Measurements from ENCODE around the gene PRDM5.

Gene PRDM5

DNA sequence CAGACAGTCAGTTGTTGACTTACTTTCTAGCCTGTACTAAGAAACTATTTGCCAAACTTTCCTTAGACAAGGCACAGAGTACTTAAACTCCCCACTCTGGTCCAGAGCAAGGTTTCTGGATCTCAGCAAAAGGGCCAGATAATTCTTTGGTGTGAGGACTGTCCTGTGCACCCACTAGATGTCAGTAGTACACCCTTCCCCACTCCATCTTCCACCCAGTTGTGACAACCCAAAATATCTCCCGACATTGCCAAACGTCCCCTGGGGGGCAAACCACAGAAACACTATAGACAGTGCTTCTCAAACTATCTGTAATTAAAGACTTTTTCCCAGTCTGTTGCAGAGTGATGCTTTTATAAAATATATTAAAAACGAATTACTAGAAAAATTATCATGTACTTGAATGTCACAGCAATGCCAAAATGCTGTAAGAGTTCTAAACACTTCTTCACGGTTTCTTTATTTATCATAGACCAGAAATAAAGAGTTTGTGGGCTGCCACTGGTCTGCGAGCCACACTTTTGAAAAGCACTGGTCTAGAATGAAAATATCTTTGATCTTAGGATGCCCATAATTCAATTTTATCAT lies 203.5 kb downstream of the PRDM5 start:
- DNase-seq: peak in 1 of 2 donors; percentile 18
- no peak overlapping the region for H3K18ac ChIP-seq (ENCODE audit: low read length)
- H4K12ac ChIP-seq (ENCODE audit: low read depth, low read length): no peak overlapping the region
- H3K27me3 ChIP-seq (ENCODE audit: insufficient read depth, low read length): no peaks in the 10 kb centered on the region
- no peaks in the 10 kb centered on the region for H3K36me3 ChIP-seq (ENCODE audit: control insufficient read depth in 1 of 2, insufficient read depth in 2 of 2, low read length in 2 of 2)
- no peak overlapping the region for H2AK5ac ChIP-seq (ENCODE audit: low read length)
- H3K79me2 ChIP-seq (ENCODE audit: control insufficient read depth, insufficient read depth, low read length, poor library complexity): no peaks in the 10 kb centered on the region
- H3K4ac ChIP-seq (ENCODE audit: low read depth, low read length): no peak overlapping the region
- H3K9me3 ChIP-seq (ENCODE audit: insufficient read depth, low read depth, low read length): no peaks in the 10 kb centered on the region
- no peak overlapping the region for H2BK12ac ChIP-seq (ENCODE audit: low read length)
- peak overlapping the region; percentile 63 for H3K27ac ChIP-seq (ENCODE audit: low read depth, low read length)
- H3K79me1 ChIP-seq (ENCODE audit: low read length): peaks cover 33% of the 10 kb centered on the region
- H2AFZ ChIP-seq (ENCODE audit: insufficient read depth, low read length, poor library complexity): no peak overlapping the region
- H4K91ac ChIP-seq (ENCODE audit: low read depth, low read length): no peak overlapping the region
- WGBS (ENCODE audit: extremely low coverage, insufficient coverage, insufficient read length): no CpG with 5 or more reads among the region's 5 CpGs
- H3K9ac ChIP-seq (ENCODE audit: low read length): no peak overlapping the region
- no peak overlapping the region for H2BK5ac ChIP-seq (ENCODE audit: low read depth, low read length, poor library complexity)
- no peak overlapping the region for H3K4me3 ChIP-seq (ENCODE audit: low read depth, low read length)
- no peak overlapping the region for H3K14ac ChIP-seq (ENCODE audit: low read length)
- no peak overlapping the region for H2BK120ac ChIP-seq (ENCODE audit: insufficient read depth, low read length, poor library complexity)
- no peak overlapping the region for H3K4me2 ChIP-seq (ENCODE audit: low read length)
- no peak overlapping the region for H4K8ac ChIP-seq (ENCODE audit: low read depth, low read length)
- H3K23ac ChIP-seq (ENCODE audit: low read length): no peak overlapping the region
- peaks cover 0 to 6% of the 10 kb centered on the region in 2 experiments for H3K4me1 ChIP-seq (ENCODE audit: control insufficient read depth in 1 of 2, insufficient read depth in 2 of 2, low read length in 2 of 2)

DNA sequence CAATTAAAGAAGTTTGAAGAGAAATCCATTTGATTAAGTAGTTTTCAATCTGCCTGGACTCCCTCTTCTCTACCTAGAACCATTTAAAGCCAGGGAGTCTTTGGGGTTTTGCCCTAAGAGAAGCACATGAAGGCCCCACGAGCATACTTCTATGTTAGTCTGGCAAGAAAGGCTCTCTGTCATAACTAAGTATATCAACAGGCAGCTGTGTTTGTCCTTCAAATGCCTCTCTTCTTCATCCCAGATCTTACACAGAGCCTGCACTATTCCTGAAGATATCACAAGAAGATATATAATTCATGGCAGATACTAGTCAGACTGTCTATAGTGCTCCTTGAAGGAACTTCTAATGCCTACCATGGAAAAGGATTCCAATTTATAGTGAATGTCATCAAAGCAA lies 206.2 kb downstream of the PRDM5 start:
- Histone ChIP-seq H3K18ac (ENCODE audit: low read length) (no peak overlapping the region), H2AK5ac (ENCODE audit: low read length) (peak overlapping the region; percentile 83), H3K27me3 (ENCODE audit: insufficient read depth, low read length) (no peaks in the 10 kb centered on the region), H2AFZ (ENCODE audit: insufficient read depth, low read length, poor library complexity) (no peak overlapping the region), H3K9me3 (ENCODE audit: insufficient read depth, low read depth, low read length) (no peaks in the 10 kb centered on the region), H2BK120ac (ENCODE audit: insufficient read depth, low read length, poor library complexity) (peak overlapping the region; percentile 95), H3K23ac (ENCODE audit: low read length) (no peak overlapping the region), H4K8ac (ENCODE audit: low read depth, low read length) (no peak overlapping the region), H4K91ac (ENCODE audit: low read depth, low read length) (peak overlapping the region; percentile 85), H3K4me1 (ENCODE audit: control insufficient read depth in 1 of 2, insufficient read depth in 2 of 2, low read length in 2 of 2) (peaks cover 0 to 6% of the 10 kb centered on the region in 2 experiments), H3K27ac (ENCODE audit: low read depth, low read length) (no peak overlapping the region), H3K4me3 (ENCODE audit: low read depth, low read length) (no peak overlapping the region), H4K12ac (ENCODE audit: low read depth, low read length) (no peak overlapping the region), H3K79me1 (ENCODE audit: low read length) (peaks cover 23% of the 10 kb centered on the region), H2BK5ac (ENCODE audit: low read depth, low read length, poor library complexity) (peak overlapping the region; percentile 76), H3K4ac (ENCODE audit: low read depth, low read length) (peak overlapping the region; percentile 83), H3K4me2 (ENCODE audit: low read length) (no peak overlapping the region), H3K14ac (ENCODE audit: low read length) (peak overlapping the region; percentile 79), H3K9ac (ENCODE audit: low read length) (no peak overlapping the region), H3K79me2 (ENCODE audit: control insufficient read depth, insufficient read depth, low read length, poor library complexity) (no peaks in the 10 kb centered on the region), H2BK12ac (ENCODE audit: low read length) (peak overlapping the region; percentile 94), H3K36me3 (ENCODE audit: control insufficient read depth in 1 of 2, insufficient read depth in 2 of 2, low read length in 2 of 2) (no peaks in the 10 kb centered on the region)
- DNase-seq: no peak
- no CpG with 5 or more reads among the region's 1 CpG for WGBS (ENCODE audit: extremely low coverage, insufficient coverage, insufficient read length)

DNA sequence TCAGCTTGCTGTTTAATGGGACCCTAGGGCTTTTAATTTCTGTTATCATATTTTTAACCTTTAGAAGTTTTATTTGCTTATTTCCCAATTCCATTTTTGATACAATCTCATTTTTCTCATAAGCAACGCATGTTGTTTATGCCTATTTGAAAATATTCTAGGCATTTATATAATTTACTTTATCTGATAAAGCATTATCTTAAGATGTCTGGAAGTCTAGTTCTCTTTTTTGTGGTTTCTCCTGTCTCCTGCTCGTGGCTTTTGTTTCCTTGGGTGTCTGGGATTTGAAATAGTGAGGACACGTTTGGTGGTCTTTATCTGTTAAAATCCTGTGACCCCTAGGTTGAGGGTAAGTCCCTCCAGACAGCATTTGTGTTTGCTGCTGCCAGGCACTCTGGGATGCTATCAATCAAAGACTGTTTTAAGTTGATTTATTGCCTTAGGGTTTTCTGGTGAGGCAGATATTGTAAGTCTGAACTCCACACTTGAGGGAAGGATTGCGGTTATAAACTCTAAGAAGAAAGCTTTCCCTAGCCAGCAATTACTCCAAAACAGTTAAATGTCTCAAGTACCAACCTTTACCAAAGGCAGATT lies 208.0 kb downstream of the PRDM5 start:
- Histone ChIP-seq H3K27me3 (ENCODE audit: insufficient read depth, low read length) (no peaks in the 10 kb centered on the region), H4K8ac (ENCODE audit: low read depth, low read length) (no peak overlapping the region), H3K18ac (ENCODE audit: low read length) (no peak overlapping the region), H3K9me3 (ENCODE audit: insufficient read depth, low read depth, low read length) (no peaks in the 10 kb centered on the region), H3K79me2 (ENCODE audit: control insufficient read depth, insufficient read depth, low read length, poor library complexity) (no peaks in the 10 kb centered on the region), H4K91ac (ENCODE audit: low read depth, low read length) (no peak overlapping the region), H2AFZ (ENCODE audit: insufficient read depth, low read length, poor library complexity) (no peak overlapping the region), H3K9ac (ENCODE audit: low read length) (no peak overlapping the region), H2BK120ac (ENCODE audit: insufficient read depth, low read length, poor library complexity) (no peak overlapping the region), H4K12ac (ENCODE audit: low read depth, low read length) (no peak overlapping the region), H3K23ac (ENCODE audit: low read length) (no peak overlapping the region), H2AK5ac (ENCODE audit: low read length) (no peak overlapping the region), H3K14ac (ENCODE audit: low read length) (no peak overlapping the region), H3K36me3 (ENCODE audit: control insufficient read depth in 1 of 2, insufficient read depth in 2 of 2, low read length in 2 of 2) (no peaks in the 10 kb centered on the region), H3K79me1 (ENCODE audit: low read length) (peaks cover 15% of the 10 kb centered on the region), H3K4me3 (ENCODE audit: low read depth, low read length) (no peak overlapping the region), H3K27ac (ENCODE audit: low read depth, low read length) (peak overlapping the region; percentile 94), H3K4me2 (ENCODE audit: low read length) (no peak overlapping the region), H2BK5ac (ENCODE audit: low read depth, low read length, poor library complexity) (no peak overlapping the region), H2BK12ac (ENCODE audit: low read length) (no peak overlapping the region), H3K4me1 (ENCODE audit: control insufficient read depth in 1 of 2, insufficient read depth in 2 of 2, low read length in 2 of 2) (peaks cover 0 to 4% of the 10 kb centered on the region in 2 experiments), H3K4ac (ENCODE audit: low read depth, low read length) (no peak overlapping the region)
- no CpG with 5 or more reads among the region's 4 CpGs for WGBS (ENCODE audit: extremely low coverage, insufficient coverage, insufficient read length)
- peak in 1 of 2 donors; percentile 38 for DNase-seq

DNA sequence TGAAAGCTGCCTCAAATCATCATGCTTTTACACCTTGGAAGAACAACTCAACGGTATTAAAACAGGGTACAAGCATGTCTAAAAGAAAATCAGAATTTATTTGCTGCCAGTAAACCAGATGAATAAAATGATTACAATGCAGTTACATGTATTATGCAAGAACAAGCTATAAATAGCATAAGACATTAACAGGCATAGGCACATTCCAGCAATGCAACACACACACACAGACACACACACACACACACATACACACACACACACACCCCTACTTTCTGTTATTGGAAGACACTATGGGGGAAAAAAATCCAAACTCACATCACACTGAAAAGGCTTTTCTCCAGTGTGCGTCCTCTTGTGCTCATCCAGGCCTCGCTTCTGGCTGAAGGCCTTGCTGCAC lies 212.5 kb downstream of the PRDM5 start:
- DNase-seq: no peak
- Histone ChIP-seq H3K4me3 (ENCODE audit: low read depth, low read length) (no peak overlapping the region), H2AK5ac (ENCODE audit: low read length) (no peak overlapping the region), H3K79me1 (ENCODE audit: low read length) (peaks cover 6% of the 10 kb centered on the region), H3K9me3 (ENCODE audit: insufficient read depth, low read depth, low read length) (no peaks in the 10 kb centered on the region), H3K4me1 (ENCODE audit: control insufficient read depth in 1 of 2, insufficient read depth in 2 of 2, low read length in 2 of 2) (peaks cover 0 to 2% of the 10 kb centered on the region in 2 experiments), H3K79me2 (ENCODE audit: control insufficient read depth, insufficient read depth, low read length, poor library complexity) (no peaks in the 10 kb centered on the region), H3K27ac (ENCODE audit: low read depth, low read length) (no peak overlapping the region), H3K9ac (ENCODE audit: low read length) (no peak overlapping the region), H3K4me2 (ENCODE audit: low read length) (no peak overlapping the region), H3K23ac (ENCODE audit: low read length) (no peak overlapping the region), H3K18ac (ENCODE audit: low read length) (peak overlapping the region; percentile 78), H3K14ac (ENCODE audit: low read length) (peak overlapping the region; percentile 66), H4K8ac (ENCODE audit: low read depth, low read length) (peak overlapping the region; percentile 56), H3K36me3 (ENCODE audit: control insufficient read depth in 1 of 2, insufficient read depth in 2 of 2, low read length in 2 of 2) (no peaks in the 10 kb centered on the region), H2BK120ac (ENCODE audit: insufficient read depth, low read length, poor library complexity) (peak overlapping the region; percentile 11), H3K4ac (ENCODE audit: low read depth, low read length) (no peak overlapping the region), H2BK12ac (ENCODE audit: low read length) (peak overlapping the region; percentile 87), H3K27me3 (ENCODE audit: insufficient read depth, low read length) (no peaks in the 10 kb centered on the region), H4K91ac (ENCODE audit: low read depth, low read length) (peak overlapping the region; percentile 75), H2AFZ (ENCODE audit: insufficient read depth, low read length, poor library complexity) (no peak overlapping the region), H4K12ac (ENCODE audit: low read depth, low read length) (no peak overlapping the region), H2BK5ac (ENCODE audit: low read depth, low read length, poor library complexity) (no peak overlapping the region)
- no CpG with 5 or more reads among the region's 3 CpGs for WGBS (ENCODE audit: extremely low coverage, insufficient coverage, insufficient read length)
